GM19328 (cell line): Measurements from ENCODE around the gene ETFB.

Experiments used
- ATAC-seq: cut with Tn5 transposase; IDR thresholded peaks from one replicate; pipeline ENCODE4 v1.9.1; 2021; ENCODE audit warnings: mild to moderate bottlenecking, moderate library complexity; ENCODE audit not compliant: unreplicated experiment

ETFB gene

DNA sequence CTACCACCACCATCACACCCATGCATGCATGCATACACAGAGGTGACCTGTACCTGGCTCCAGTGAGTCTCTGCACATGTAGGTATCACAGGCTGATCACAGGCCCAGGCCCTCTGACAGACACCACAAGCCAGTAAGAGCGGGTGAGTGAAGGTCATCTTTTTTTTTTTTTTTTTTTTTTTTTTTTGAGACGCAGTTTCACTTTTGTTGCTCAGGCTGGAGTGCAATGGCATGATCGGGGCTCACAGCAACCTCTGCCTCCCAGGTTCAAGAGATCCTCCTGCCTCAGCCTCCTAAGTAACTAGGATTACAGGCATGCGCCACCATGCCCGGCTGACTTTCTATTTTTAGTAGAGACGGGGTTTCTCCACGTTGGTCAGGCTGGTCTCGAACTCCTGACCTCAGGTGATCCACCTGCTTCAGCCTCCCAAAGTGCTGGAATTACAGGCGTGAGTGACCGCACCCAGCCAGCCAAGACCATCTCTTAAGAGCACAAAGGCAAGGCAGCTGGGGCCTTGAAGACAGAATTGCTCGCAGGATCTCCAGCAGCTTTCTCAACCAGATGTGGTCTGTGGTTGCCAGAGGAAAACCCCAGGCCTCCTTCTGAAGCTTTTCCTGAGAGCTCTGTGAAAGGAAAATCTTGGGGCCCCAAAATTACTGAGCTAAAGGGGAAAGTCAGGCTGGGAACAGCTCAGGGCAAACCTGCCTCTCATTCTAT is 9.5 kb upstream of the ETFB start:
- ATAC-seq: no peak

DNA sequence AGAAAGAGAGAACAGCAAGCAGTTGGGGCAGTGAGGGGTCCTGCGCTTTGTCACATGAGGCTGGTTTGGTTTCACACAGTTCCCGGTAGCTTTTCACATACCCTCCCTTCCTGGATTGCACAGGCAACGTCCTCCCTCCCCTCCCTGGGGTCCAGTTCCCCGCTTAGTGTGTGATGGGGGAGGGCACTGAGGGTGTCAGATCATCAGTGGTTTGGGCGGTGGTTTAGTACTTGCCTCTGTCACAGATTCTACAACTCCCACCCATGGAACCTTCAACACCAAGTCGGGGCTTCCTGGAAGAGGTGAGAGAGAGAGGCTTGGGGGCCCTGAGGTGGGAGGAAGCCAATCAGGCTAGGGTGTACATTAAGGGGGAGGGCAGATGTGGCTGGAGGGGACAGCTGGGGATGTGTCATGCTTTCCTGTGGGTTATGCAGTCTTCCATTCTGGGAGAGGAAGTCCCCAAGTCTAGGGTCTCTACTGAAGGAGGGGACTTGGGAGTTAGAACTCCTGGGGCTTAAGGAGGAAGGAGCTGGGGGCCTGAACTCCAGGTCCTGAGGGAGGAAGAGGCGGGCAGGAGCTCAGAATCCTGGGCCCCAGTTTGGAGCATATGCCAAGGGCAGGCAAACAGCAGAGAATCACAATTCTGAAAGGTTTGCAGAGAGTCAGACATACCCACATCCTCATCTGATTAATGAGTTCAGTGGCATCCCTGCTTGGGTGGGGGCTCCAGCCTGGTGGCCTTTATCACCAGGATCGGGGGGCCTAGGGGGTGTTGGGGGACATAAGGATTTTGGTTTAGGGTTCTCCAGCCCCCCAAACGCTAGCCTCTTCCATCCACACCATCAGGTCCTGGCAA is 6.7 kb upstream of the ETFB start, which contains the start of gene NKG7:
Gene NKG7 (minus strand): TSS at position 6 of the 856 bp plus-strand sequence. CDS start 119 bp downstream, outside the sequence.
- no peak for ATAC-seq

DNA sequence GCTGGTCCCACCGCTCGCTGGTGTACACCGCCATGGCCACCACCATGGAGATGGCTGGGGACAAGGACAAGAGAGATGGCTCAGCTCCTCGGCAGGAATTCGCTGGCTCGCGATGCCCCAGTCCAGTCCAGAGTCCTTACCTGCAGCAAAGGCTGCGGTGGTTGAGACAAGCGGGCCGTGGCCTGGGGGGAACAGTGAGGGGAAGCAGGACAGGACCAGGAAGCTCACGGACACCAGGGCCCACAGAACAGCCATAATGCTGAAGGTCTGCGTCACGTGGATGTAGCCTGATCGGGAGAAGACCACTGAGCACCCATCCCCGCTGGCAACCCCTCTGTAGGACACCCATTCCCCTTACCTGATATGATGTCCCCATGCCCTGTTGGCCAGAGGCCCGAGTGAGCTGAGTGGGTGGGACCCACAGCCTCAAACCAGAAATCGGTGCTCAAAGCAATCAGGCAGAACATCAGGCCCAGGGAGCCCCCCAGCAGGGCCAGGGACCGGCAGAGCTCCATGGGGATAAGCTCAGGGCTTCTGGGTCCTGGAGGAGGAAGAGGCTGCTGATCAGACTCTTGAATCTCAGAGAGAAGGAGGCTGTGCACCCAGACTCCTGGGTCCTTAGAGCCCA is 5.9 kb upstream of the ETFB start:
- ATAC-seq: no peak

DNA sequence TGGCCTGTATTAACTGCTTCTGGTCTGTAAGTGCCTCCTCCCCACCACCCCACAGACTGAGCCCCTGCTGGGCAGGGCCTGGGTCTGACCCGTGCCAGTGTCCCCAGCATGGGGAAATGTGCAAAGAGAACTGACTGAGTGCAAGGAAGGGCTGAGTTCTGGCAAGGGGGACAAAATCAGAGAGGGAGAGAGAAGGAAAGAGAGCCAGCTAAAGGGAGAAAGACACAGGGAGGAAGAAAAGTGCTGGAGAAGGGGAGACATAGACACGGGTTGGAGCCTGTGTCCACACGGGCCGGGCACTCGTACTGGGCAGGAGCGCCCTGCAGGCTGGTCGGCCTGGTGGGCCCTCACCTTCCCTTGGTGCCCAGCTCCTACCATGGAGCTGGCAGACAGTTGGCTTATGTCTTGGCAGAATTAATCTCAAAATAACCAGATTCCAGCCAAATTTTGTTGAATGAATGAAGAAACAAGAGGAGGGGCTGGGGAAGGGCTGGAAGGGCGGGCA is 5.0 kb upstream of the ETFB start:
- ATAC-seq: no peak

DNA sequence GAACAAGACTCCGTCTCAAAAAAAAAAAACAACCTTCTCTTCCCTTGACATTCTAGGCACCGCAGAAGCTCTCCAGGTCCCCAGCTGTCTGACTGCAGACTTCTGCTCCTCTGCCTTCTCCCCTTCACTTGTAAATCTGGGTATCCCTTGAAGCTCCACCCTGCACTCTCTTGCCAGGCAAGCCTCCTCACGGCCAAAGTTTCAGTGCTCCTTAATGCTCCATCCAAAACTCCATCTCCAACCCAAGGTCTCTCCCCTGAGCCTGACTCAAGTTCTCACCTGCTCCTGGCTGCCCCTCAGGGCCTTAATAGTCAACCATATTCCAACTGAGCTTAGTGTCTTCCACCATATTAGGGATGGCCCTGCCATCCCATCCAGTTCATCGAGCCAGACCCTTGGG is 4.0 kb upstream of the ETFB start:
- no peak for ATAC-seq

DNA sequence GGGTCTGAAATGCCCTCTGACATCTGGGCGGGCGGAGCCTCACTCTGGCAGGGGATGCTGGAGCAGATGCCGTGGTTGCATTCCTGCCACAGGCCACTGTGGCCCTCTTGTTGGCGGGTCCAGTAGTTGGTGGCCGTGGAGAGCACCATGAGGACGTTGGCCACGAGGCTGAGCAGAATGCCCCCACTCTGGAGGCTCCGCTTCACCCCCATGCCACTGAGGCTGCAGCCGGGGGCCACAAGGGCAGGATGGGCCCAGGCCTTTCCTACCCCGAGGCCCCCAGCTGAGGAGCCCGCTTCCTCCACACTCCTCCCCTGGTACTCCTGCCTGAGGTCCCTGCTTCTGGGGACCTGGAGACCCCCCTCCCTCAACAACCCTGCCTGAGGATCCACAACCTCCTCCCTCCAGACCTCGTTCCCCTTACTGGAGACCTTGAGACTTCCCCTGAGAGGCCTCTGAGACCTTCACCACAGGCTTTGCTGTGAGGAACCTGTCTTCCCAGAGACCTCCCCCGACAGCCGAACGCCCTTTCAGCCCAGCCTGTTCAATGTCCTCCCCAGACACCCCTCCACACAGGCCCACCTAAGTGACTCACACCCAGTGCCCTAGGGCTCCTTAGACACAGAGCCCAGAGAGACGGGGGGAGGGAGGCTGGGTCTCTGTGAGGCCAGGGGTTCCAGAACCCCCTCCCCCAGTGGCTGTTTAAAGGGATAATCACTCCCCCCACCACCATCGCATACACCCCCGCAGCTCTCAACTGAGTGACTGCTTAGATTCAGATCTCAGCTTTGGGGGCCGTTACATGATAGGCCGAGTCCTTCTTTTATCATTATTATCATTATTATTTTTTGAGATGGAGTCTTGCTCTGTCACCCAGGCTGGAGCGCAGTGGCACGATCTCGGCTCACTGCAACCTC is 2.4 kb upstream of the ETFB start, which contains the start of gene CLDND2:
Gene CLDND2 (minus strand): TSS at position 638 of the 917 bp plus-strand sequence. CDS start 426 bp downstream, at position 212.
- no peak for ATAC-seq

DNA sequence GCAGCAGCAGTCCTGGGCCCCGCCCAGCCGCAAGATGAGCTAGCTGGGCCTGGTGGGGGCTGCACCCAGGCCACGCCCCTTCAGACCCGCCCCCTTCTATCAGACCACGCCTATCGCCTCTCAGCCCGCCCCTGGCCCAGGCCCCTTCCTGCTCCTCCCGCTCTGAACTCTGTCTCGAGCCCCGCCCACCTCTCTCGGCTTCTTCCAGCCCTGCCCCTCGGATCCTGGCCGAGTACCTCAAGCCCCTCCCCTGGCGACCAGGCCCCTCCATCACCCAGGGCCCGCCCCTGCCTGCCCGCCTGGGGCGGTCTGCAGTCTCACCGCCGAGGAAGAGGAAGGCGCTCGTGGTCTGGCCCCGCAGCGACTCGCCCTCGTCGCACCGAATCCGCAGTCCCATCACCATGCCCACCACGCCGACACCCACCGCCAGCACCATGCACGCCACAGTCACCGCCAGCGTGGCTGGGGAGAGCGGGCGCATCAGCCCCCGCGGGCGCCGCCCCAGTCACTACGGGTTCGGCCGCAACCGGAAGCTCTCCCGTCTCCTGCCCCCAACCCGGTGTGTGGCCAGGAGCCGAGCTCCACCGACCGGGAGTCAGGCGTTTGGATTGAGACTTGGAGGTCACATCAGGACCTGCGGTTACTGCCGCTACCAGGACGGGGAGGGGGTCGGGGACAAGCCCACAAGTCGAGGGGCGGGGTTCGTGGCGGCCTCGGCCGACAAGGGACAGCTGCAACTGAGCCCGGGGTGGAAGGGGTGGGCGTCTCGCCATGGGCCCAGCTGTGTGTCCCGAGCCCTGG is 1.6 kb upstream of the ETFB start:
- ATAC-seq: peak; percentile 74

DNA sequence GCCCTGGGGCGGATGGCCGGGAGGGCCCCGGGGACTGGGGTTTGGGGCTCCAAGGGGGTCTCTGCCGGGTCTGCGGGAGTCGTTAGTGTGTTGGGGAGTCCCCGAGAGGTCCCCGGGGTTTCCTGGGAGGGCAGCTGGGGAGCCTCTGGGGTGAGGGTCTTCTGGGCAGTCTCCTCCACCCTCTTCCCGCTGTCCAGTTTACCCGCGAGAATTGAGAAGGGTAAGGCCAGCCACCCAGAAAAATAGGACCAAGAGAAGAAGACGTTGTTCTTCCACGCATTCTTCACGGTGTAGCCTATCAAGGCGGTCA is 1.0 kb upstream of the ETFB start:
- no peak for ATAC-seq

DNA sequence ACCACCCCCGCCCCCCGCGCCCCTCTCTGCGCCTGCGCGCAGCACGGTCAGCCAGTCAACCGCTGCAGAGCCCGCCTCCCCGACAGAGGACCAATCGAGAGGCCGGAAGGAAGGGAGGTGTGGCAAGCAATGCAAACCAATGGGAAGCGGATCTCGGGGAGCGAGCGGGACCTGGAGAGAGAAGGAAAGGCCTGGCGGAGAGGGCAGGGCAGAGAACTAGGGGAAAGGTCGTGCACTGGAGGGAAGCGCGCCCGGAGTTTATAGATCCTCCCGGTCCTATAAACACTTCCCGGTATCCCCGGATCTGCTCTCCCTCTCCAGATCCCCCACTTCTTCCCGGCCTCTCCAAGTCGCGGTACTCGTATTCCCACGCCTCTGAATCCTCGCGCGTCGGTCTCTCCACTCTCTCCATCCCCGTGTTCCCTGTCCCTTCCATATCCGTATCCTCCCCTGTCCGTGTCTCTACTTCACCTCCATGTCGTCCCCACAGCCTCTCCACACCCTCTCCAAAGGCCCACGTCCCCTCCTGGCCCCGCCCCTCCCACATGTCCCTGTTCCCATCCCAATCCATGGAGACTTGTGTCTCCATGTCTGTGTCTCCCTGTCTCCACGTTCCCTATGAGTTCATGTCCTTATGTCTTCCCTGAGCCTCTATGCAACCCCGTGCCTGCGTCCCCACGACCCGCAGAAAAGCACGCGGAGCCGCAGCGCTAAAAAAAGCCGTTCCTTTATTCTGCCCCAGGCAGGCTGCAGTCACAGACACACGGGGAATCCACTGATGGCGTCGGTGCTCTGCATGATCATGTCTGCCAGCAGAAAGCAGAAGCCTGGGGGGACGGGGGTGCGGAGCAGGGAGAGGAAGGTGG is 434 bp upstream of the ETFB start:
- peak; percentile 43 for ATAC-seq

DNA sequence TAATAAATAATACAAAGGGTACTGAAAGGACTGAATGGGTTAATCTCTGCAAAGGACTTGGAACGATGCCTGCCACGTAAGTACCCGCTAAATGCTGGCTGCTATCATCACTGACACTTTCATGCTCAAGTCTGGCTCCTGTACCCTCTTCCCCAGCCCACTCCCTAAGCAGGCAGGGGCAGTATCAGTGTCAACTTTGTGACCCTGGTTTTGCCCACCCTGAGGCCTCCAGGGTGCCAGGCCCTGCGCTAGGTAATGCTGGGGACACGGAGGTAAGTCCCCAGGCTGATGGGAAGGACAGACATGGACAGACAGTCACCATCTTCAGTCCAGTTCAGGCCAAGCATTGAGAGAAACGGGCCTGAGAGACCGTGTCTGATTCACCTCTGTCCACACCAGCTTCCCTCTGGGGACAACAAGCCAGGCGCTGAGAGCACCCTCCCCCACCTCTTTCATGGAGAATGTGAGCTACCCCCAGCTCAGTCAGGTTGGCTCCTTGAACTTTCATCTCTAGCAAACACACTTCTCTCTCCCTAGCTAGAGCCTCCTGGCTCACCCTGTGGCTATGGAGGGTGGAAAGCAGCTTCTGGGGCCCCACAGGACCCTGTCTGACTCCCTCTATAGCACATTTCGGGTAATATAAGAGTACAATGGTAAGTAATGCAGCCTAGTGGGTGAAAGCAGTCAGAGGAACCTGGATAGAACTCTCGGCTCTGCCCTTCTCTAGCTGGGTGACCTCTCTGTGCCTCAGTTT is 800 bp downstream of the ETFB start:
- ATAC-seq: no peak

DNA sequence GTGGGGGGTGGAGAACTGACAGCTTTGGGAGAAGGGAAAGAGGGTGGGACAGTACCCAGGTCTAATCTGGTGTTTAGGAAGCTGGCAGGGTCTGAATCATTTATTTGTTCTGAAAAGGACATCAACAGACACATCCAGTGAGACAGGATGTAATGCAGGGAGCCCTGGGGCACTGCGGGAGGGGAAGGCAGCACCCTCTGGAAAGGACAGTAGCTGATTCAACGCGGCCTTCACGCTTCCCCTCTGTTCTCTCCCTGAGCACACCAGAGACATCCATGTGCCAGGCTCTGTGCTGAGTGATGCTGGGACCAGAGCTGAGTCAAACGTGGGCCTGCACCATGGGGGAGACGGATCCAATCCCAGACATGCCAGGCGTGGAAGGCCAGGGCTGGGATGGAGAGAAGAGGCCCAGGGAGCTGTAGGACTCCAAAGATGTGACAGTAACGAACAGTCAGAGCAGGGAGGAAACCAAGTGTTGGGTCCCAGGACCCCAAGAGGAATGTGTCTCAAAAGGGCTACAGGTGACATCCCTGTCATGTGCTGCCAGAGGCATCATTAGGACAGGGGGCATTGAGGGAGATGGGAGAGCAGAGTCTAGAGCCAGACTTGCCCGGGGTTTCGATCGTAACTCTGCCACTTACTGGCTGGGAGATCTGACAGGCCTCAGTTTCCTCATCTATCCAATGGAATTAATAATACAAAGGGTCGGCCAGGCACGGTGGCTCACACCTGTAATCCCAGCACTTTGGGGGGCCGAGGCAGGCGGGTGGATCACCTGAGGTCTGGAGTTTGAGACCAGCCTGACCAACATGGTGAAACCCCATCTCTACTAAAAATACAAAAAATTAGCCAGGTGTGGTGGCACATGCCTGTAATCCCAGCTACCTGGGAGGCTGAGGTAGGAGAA is 1.7 kb downstream of the ETFB start:
- ATAC-seq: no peak

DNA sequence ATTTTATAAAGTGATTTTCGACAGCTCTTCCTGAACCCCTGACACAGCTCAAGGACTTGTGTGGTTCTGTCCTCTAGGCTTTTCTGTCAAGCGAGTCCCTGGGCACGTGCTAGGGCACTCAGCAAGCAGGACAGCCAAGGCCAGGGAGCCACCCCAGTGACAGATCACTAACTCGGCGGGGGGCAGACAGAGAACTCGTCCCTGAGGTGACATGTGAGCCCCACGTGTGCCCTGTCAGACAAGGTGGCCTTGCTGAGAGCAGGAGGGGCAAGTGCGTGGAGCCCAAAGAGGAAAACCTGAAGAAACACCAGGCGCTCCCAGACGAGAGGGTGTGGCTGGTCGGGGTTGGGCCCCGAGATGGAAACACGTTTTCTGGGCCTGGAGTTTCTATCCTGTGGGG is 4.9 kb downstream of the ETFB start:
- ATAC-seq: no peak

DNA sequence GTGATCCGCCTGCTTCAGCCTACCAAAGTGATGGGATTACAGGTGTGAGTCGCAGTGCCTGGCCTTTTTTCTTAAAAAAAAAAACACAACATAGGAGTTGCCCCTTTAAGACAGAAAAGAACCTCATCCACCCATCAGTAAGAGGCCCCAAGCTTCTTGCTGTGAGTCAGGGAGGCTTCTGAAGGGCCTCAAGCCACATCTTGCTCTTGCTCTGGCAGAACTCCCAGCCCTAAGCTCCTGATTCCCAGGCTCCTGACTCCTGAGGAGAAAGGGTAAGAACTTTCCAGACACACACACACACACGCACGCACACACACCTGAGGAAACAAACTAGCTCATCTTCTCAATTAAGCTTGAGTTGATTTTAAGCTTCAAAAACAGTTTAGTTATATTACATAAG is 6.9 kb downstream of the ETFB start:
- no peak for ATAC-seq

DNA sequence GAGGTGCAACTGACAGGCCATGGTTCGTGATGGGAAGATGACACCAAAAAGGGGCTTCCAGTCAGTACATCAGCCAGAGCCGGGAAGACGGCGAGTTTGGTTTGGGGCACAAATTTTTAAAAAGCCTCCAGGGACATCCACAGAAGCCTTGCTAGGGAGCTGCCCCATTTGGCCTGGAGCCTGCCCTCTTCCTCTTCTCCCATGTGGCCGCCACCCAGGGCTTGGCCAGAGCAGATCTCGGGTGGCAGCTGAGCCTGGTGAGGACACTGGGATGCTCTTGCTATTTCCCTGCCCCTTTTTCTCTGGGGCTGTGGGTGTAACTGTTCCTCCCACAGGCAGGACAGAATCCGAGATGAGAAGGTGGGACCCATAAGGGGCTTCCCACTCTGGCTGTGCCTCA is 8.2 kb downstream of the ETFB start:
- no peak for ATAC-seq

DNA sequence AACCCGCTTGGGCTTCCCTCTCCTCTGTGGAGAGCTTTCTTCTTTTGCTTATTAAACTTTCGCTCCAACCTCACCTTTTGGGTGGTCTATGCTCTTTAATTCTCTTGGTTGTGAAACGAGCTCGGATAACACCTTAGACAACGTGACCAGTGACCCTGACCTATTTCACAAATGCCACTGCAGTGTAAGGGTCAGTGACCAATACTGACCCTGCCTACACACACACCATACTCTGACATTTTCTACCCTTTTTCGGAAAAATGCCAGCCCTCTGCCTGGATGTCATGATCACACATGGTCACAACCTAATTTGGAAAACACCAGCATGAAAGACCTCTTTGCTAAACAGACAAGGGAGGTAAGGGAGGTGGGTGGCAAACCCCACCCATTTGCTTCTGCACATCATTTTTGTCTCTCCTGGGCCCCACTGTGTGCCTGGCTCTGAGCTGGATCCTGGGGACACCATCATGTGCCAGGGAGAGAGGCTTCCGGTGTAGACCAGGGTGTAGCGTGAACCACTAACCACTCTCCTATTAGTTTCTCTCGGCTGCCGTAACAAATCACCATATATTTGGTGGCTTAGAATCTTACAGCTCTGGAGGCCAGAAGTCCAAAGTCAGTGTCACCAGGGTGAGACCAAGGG is 9.9 kb downstream of the ETFB start:
- no peak for ATAC-seq

DNA sequence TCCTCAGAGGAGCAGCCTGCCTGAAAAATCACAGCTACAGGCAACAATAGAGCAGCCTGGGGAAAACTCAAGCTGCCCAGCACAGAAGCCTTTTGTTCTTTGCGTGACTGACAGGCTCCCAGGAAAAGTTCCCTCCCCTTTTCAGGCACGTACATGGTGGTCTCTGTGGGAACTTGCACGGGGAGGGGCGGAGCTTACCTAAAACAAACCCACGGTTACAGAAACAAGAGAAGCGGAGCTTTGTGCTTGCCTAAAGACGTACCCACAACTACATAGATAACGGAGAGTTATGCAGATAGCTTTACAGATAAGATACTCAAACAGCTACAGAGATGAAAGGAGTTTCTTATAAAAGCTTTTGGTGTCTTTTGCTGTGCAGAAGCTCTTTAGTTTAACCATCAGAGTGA is 11.4 kb downstream of the ETFB start:
- no peak for ATAC-seq
